NCI-H82 treated with DMSO at 0.1 percent for 48 hours (cell line): Measurements from ENCODE around the gene LIPC.
A peak's percentile ranks its signal among the peaks of the same experiment; 100 is the strongest.
"Not testable (repeated sequence)": the region's sequence is repeated elsewhere in the genome, so short reads cannot be mapped to it uniquely, and the experiment has no call there.

Experiments used
- DNase-seq: peaks from one replicate; lab custom pipeline; 2025; ENCODE audit not compliant: unreplicated experiment; lab: John Stamatoyannopoulos, UW

Gene LIPC

GRCh38 chr15:58574631-58575030 lies 142.8 kb downstream of the LIPC start:
- no peak for DNase-seq

GRCh38 chr15:58575045-58575786 lies 143.4 kb downstream of the LIPC start:
- no peak for DNase-seq

- DNase-seq: no peak
These were observed 144.9 kb downstream of the LIPC start for GRCh38 chr15:58576657-58577056.

GRCh38 chr15:58582160-58582559 lies 150.4 kb downstream of the LIPC start:
- DNase-seq: no peak

- DNase-seq: no peak
These were observed 151.5 kb downstream of the LIPC start for GRCh38 chr15:58583171-58583908.

- no peak for DNase-seq
These were observed 153.1 kb downstream of the LIPC start for GRCh38 chr15:58584789-58585461.

- peak; percentile 13 for DNase-seq
These were observed 154.1 kb downstream of the LIPC start for GRCh38 chr15:58585693-58586443.

- no peak for DNase-seq
These were observed 155.7 kb downstream of the LIPC start for GRCh38 chr15:58587486-58587885.

GRCh38 chr15:58588096-58588495 lies 156.3 kb downstream of the LIPC start:
- no peak for DNase-seq

GRCh38 chr15:58589047-58589446 lies 157.3 kb downstream of the LIPC start:
- DNase-seq: no peak

GRCh38 chr15:58590236-58590635 lies 158.4 kb downstream of the LIPC start:
- DNase-seq: no peak

- no peak for DNase-seq
These were observed 159.1 kb downstream of the LIPC start for GRCh38 chr15:58590926-58591325.

GRCh38 chr15:58593870-58594269 lies 162.1 kb downstream of the LIPC start:
- no peak for DNase-seq

GRCh38 chr15:58594898-58595297 lies 163.1 kb downstream of the LIPC start:
- no peak for DNase-seq

GRCh38 chr15:58595516-58596263 lies 163.9 kb downstream of the LIPC start:
- DNase-seq: no peak

- DNase-seq: no peak
These were observed 166.4 kb downstream of the LIPC start for GRCh38 chr15:58597943-58598828.

GRCh38 chr15:58598829-58599210 lies 167.0 kb downstream of the LIPC start:
- no peak for DNase-seq

GRCh38 chr15:58602823-58603222 lies 171.0 kb downstream of the LIPC start:
- DNase-seq: no peak

- not testable (repeated sequence) for DNase-seq
These were observed 172.1 kb downstream of the LIPC start for GRCh38 chr15:58603927-58604326.
